AG08395 (cell line): ENCODE data around the gene CEP350.
"Not testable (repeated sequence)": the region's sequence is repeated elsewhere in the genome, so short reads cannot be mapped to it uniquely, and the experiment has no call there.

Experiments
- DNase-seq: peaks from one replicate; pipeline ENCODE4 v3.0.0; 2012; ENCODE audit warnings: mixed read lengths, low spot score

The CEP350 gene

GRCh38 chr1:179939941-179940340, 14.7 kb upstream of the CEP350 start:
- DNase-seq: no peak

DNA sequence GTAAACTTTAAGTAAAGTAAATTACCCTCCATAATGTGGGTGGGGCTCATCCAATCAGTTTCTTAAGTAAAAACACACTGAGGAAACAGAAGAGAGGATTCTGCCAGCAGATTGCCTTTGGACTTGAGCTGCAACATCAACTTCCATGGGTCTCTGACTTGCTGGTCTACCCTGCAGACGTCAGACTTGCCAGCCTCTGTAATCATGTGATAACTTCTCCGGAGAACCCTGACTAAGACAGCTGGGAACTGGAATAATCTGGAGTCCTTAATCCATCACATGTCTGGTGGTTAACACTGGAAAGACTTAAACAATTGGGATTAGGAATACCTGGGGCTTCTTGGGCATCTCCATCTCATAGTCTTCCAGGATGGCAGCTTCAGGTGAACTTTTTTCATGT, 13.2 kb upstream of the CEP350 start:
- DNase-seq: no peak

DNA sequence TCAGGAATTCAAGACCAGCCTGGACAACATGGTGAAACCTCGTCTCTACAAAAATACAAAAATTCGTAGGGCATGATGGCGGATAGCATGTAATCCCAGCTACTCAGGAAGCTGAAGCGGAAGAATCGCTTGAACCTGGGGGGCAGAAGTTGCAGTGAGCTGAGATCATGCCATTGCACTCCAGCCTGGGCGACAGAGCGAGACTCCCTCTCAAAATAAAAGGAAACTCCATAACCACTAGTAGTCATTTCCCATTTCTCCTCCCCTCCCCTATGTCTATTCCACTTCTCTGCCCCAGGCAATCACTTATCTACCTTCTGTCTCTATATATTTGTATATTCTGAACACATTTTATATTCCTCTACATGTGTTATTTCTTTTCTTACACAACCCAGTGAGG, 4.0 kb upstream of the CEP350 start:
- DNase-seq: no peak

DNA sequence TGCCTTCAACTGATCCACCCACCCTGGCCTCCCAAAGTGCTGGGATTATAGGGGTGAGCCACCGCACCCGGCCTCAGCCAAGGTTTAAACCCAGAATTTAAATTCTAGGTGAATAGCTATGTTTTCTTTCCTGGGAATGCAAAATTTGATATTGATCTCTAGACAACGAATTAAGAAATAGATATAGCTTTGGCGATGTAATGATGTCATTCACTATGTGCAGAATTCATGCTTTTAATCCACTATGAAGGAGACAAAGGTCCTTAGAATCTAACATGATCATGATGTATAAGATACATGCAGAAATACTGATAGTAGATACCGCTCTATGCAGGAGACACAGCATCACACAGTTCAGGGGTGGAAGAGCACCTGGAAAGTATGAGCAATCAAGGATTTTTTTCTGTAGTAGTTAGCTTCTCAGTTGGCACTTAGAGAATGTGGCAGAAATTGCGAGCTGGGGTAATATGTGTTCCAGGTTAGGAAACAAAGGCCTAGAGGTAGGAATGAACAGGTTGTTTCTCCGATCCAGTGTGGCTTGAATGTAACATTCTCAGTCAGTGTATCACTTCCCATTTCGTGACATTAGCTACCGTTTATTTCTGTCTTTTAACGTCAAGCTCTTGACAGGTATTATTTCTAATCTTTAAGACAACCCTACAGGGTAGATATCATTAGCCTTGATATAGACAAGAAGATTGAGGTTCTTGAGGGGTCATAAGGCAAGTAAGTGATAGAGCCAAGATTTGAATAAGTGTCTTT, 3.0 kb upstream of the CEP350 start:
- DNase-seq: no peak

GRCh38 chr1:179952186-179952585, 2.4 kb upstream of the CEP350 start:
- DNase-seq: no peak

DNA sequence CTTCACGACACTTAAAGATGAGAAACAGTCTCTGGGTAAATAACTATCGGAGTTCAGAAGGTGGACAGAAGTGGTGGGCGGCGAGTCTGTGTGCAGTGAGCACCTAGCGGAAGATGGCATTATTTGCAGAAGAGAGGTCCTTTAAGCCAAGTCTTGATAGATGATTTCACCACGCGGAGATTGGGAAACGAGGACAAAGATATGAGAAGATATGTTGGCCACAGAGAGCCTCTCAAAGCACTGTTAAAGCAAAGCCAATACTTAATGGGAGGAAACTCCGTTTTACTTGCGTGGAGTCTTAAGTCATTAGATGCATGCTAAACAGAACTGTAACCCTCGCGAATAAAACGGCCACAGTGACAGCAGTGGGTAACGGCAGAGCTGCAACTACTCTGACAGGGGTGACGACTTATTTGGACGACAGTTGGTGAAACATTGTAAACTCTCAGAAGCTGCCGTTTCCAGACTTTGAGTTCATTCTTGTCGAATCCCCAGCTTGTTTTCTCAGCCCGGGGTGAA, 577 bp upstream of the CEP350 start:
- DNase-seq: peak; percentile 17

- DNase-seq: peak; percentile 3
These were observed 674 bp downstream of the CEP350 start for GRCh38 chr1:179955287-179955680.

GRCh38 chr1:179955731-179956130, 1.1 kb downstream of the CEP350 start:
- DNase-seq: no peak

DNA sequence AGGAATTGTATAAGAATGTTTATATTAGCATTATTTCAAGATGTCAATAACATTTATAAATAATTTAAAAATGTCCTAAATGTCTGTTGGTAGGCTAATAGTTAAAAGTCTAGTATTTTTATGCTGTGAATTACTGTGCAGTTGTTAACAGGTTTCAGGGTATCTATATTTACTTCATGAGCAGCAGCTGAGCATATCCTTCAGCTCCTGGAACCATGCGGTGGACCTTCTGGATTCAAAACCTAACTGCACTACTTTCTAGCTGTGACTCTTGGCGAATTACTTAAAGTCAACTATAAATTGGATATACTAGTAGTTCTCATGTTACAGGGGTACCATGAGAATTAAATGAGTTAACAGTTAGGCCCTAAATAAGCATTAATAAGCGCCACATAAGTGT, 3.7 kb downstream of the CEP350 start:
- DNase-seq: no peak

- DNase-seq: not testable (repeated sequence)
These were observed 7.6 kb downstream of the CEP350 start for GRCh38 chr1:179962168-179962567.

- DNase-seq: no peak
These were observed 11.9 kb downstream of the CEP350 start for GRCh38 chr1:179966551-179966950.

- no peak for DNase-seq
These were observed 13.8 kb downstream of the CEP350 start for GRCh38 chr1:179968284-179968993.

DNA sequence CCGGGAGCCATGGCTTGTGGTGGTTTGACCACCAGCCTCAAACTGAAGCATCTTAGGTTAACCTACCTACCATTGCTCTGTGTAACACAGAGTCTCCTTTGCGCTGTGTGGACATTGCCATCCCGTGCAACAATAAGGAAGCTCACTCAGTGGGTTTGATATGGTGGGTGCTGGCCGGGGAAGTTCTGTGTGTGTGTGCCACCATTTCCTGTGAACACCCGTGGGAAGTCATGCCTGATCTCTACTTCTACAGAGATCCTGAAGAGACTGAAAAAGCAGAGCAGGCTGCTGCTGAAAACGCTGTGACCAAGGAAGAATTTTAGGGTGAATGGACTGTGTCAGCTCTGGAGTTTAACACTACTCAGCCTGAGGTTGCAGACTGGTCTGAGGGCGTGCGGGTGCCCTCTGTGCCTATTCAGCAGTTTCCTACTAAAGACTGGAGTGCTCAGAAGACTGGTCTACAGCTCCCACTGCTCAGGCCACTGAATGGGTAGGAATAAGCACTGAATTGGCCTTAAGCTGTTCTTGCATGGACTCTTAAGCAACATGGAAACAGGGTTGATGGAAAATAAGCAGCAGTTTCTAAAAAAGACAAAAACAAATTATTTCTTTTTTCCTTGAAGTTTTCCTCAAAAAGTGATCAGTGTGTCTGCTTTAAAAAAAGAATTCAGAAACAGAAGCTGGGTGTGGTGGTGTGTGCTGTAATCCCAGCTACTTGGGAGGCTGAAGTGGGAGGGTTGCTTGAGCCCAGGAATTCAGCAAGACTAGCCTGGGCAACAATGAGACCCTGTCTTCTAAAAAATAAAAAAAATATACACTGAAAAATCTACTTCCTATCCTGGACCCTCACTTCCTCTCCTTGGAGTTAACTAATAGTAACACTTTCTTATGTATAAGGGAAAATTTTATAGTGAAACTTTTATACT, 14.6 kb downstream of the CEP350 start:
- no peak for DNase-seq

GRCh38 chr1:179969962-179970361, 15.4 kb downstream of the CEP350 start:
- no peak for DNase-seq

DNA sequence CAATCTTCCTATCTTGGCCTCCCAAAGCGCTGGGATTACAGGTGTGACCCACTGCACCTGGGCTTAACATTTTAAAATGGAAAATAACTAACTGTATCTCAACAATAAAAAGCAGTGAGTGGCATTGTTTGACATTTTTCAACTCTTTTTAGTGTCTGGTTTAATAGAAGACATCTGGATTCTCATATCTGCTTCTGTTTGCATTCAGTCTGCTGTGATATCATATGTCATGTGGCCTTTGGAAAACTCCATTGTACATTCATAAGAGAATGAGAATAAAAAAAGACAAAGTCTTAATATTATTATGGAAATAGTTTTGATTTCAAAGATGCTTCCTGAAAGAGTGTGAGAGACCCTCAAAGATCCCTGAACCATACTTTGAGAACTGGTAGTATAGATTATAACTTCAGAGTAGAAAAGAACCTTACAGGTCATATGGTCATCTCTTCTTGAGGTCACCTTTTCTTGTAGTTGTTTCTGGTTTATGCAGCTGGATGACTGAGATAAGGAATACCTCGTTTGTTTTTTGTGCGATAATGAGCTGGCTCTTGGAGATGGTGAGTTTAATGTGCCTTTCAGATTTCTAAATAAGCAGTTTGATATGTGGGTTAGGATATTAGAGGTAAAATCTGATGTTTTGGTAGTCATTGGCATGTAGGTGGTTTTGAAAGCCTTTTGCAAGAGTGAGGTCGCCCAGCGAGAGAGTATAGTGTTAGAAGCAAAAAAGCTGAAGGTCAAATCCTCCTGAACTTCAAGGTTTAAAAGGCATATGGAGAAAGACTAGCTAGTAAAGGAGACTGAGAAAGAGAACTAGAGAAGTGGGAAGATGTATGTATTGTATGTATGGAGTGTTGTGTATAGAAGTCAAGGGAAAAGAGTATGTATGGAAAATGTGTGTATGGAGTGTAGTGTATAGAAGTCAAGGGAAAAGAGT, 17.2 kb downstream of the CEP350 start:
- no peak for DNase-seq

DNA sequence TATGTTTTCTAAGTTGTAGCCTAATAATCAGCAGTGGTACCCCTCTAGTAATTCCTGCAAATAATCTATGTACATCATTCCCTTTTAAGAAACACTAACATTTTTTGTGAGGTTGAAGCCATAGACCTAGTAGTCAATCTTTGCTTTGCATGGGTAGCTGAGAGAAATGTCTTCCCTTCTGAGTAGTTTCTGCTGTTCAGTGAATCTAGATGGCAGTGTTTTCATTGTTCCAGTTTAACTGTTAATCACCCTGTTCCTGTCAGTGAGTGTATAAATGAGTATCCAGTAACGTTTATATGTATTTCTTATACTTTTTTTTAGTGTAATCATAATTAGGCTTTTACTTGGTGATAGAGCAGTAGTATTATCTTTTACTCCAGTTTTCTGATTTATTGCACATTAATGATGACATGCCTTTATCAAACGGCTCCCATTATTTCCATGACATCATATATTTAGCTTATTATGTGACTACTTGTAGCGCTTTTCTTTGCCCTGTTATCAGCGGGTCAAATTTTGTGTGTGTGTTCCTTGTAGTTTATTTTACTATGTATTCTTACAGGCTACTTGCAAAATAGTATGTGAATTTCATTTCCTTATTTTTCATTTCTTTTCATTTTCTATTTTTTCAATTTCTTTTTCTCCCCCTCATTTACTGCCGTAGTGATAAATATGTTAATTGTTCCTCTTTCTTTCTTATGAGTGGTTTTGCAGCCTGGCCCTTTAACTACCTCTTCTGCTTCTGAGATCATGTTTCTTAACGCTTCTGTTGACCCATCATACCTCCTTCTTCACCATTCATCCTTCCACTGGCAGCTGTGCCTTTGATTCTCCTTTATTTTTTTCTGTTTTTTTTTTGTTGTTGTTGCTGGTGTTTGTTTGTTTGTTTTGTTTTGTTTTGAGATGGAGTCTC, 18.8 kb downstream of the CEP350 start:
- DNase-seq: no peak

- no peak for DNase-seq
These were observed 22.5 kb downstream of the CEP350 start for GRCh38 chr1:179976970-179977651.

- DNase-seq: no peak
These were observed 23.8 kb downstream of the CEP350 start for GRCh38 chr1:179978199-179979079.

GRCh38 chr1:179984101-179984500, 29.5 kb downstream of the CEP350 start:
- no peak for DNase-seq
